HG03025 (cell line): ENCODE results near the gene WNT9B.
"Not testable (repeated sequence)": the region's sequence is repeated elsewhere in the genome, so short reads cannot be mapped to it uniquely, and the experiment has no call there.

Experiments
- ATAC-seq: cut with Tn5 transposase; IDR thresholded peaks from one replicate; pipeline ENCODE4 v1.9.1; 2021; ENCODE audit warnings: mild to moderate bottlenecking, moderate library complexity; ENCODE audit not compliant: unreplicated experiment, low FRiP score

Gene WNT9B

DNA sequence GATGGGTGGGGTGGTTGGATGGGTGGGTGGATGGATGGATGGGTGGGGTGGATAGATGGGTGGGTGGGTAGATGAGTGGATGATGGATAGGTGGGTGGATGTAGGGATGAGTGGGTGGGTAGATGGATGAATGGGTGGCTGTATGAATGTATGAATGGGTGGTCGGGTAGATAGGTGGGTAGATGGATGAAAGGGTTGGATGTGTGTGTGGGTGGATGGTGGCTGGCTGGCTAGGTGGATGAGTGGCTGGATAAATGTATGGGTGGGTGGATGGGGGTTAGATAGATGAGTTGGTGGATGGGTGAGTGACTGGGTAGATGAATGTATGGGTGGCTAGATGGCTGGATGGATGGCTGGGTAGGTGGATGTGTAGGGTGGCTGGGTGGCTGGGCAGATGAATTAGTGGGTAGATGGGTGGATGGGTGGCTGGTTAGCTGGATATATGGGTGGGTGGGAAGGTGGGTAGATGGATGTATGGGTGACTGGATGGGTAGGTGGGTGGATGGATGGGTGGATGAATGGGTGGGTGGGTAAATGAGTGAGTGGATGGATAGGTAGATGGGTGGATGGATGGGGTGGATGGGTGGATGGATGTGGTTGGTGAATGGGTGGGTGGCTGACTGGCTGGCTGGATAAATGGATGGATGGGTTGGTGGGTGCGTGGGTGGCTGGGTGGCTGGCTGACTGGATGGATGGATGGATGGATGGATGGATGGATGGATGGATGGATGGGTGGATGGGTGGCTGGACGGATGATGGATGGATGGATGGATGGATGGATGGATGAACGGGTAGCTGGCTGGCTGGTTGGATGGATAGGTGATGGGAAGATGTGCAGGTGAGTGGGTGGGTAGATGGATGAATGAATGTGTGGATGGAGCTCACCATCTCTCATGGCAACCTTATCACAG is 52.6 kb downstream of the WNT9B start:
- no peak for ATAC-seq

DNA sequence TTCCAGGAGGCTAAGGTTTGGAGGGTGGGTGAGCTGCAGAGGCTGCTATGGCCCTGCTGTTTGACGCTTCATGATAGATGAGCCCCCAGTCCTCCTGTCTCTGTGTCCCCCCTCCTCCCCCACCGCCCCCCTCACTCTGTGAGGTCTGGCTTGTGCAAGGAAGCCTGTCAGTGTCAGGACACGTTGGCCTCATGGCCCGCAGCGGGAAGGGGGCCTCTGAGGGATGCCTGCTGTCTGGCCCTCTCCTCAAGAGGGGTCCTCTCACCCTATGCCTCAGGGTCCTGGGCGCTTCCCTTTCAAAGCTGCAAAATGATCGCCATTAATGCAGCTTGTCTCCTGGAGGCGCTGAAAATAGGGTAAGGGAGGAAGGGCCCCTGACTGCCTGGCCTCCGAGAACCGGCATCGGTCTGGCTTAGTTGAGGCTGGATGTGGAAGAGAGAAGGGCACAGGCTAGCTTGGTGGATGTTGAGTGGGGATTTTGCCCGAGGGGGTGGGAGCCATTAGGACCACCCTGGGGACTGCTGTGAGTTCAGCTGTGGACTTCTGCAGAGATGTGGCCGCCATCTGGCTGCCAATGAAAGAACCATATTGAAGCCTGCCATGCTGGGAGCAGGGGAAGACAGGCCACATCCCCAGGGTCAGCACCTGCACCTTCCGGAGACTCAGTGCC is 56.8 kb downstream of the WNT9B start:
- ATAC-seq: no peak

DNA sequence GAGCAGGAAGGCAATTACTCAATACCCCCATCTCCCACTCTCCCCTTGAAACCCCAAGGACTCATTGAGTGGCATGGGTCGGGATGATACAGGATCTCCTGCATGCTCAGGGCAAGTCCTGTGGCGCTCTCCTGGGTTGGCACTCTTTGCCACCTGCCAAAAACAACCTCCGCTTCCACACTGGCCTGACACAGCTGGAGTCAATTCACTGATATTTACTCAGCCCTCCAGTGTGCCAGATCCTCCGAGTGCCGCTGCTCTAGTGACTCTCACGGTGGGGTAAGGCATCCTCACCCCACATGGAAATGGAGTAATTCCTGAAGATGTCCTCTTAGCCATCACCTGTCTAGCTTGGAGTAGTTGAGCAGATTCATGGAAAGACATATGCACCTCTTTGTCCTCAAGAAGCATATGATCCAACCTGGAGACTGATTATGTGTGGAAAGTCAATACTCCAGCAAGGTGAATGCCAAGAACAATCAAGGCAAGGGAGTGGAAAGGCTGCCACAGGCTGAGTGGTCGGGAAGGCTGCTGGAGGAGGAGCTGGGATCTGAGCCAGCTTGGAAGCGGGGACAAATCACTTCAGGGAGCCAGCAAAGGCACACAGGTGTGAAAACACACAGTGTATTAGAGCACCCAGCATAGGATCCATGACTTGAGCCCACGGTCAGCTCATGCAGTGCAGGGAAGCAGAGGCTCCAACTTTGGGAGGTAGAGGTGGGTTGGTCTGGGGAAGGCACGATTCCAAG is 59.0 kb downstream of the WNT9B start:
- ATAC-seq: no peak

DNA sequence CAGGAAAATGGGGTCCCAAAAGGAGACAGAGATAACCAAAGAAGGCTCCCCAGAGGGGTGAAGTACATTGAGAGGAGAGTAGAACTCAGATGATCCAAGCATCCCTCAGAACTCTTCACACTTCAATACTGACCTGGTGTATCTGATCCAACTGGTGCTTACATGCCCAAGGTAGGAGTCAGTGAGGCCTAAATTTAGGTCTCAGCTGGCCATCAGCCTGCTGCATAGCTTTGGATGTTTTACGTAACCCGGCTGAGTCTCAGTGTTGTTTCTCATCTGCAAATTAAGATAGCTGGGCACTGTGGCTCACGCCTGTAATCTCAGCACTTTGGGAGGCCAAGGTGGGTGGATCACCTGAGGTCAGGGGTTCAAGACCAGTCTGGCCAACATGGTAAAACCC is 59.9 kb downstream of the WNT9B start:
- ATAC-seq: no peak

DNA sequence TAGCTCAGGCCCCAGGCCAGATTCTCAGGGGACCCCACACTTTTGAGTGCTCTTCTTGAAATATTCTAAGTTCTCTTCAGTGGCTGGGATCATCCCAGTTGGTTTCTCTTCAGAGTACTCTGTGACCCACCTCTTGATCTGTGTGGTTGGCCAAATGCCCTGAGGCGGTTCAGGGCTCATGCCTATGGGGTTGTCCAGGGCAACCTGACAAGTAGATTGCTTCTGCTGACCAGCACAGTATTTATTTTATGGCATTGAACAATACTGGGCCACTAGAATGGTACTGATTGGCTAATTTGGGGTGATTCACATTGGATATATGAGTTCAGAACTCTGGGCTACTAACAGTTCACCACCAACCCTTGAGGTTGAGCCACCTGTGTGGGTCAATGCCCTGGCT is 64.2 kb downstream of the WNT9B start:
- no peak for ATAC-seq

DNA sequence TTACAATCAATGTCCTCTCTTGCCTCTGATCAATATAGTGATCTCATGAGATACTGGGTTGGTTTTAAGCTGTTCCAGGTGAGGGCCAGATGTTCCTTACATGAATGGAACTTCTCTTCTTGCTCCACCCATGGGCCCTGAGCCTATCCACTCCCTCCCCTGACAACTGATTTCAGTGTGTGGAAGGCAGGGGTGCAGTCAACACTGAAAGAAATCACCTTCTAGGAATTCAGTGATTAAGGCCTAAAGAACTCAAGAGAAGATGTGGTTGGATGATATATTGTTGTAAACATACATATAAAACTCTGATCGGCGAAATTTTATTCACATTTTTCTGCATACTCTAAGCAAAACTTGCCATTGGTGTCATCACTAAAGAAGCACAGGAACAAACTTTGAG is 64.8 kb downstream of the WNT9B start:
- ATAC-seq: no peak

DNA sequence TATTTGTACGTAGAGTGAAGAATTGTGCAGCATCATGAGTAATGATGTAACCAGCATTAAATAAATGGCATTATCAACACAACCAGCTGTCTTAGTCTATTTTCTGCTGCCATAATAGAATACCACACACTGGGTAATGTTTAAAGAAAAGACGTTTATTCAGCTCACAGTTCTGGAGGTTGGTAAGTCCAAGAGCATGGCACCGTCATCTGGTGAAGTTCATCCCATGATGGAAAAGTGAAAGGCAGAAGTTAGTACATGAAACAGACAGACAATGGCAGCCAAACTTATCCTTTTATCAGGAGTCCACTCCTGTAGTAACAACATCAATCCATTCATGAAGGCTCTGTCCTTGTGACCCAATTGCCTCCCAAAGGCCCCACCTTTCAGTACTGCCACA is 65.2 kb downstream of the WNT9B start:
- no peak for ATAC-seq

DNA sequence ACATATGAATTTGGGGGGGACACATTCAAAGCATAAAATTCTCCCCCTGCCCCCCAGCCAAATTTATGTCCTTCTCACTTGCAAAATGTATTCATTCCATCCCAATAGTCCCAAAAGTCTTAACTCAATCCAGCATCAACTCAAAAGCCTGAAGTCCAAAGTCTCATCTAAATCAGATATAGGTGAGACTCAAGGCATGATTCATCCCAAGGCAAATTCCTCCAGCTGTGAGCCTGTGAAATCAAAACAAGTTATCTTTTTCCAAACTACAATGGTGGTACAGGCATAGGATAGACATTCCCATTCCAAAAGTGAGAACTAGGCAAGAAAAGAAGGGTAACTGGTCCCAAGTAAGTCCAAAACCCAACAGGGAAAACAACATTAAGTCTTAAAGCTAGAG is 65.7 kb downstream of the WNT9B start:
- no peak for ATAC-seq

DNA sequence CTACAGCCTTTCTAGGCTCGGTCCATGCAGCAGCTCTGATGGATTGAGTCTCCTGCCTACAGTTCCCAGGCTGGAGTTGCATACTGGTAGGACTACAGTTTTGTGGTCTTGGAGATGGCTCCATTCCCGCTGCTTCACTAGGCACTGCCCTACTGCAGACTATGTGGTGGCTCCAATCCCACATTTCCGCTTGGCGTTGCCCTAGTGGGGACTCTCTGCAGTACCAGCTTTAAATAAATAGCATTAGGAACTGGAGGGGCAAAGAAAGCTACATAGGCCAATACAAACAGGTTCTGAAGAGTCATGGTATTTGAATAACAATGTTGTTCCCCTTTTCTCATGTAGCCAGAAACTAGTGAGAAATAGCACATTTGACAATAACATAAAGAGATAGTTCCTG is 66.1 kb downstream of the WNT9B start:
- ATAC-seq: no peak

DNA sequence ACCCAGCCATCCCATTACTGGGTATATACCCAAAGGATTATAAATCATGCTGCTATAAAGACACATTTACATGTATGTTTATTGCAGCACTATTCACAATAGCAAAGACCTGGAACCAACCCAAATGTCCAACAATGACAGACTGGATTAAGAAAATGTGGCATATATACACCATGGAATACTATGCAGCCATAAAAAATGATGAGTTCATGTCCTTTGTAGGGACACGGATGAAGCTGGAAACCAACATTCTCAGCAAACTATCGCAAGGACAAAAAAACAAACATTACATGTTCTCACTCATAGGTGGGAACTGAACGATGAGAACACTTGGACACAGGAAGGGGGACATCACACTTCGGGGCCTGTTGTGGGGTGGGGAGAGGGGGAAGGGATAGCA is 70.6 kb downstream of the WNT9B start:
- ATAC-seq: not testable (repeated sequence)

DNA sequence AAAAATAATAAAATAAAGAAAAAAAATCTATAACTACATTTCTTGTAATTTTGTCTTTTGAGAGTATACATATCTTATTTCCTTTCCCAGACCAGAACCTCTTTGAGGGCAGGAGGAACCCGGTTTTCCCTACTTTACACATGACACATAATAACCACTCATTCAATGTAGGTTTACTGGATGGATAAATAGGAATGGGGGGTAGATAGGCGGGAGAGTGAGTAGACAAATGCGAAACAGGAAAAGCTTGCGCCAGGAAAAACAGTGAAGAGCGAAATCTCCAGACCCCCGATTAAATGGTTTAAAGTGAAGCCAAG is 71.1 kb downstream of the WNT9B start:
- no peak for ATAC-seq

DNA sequence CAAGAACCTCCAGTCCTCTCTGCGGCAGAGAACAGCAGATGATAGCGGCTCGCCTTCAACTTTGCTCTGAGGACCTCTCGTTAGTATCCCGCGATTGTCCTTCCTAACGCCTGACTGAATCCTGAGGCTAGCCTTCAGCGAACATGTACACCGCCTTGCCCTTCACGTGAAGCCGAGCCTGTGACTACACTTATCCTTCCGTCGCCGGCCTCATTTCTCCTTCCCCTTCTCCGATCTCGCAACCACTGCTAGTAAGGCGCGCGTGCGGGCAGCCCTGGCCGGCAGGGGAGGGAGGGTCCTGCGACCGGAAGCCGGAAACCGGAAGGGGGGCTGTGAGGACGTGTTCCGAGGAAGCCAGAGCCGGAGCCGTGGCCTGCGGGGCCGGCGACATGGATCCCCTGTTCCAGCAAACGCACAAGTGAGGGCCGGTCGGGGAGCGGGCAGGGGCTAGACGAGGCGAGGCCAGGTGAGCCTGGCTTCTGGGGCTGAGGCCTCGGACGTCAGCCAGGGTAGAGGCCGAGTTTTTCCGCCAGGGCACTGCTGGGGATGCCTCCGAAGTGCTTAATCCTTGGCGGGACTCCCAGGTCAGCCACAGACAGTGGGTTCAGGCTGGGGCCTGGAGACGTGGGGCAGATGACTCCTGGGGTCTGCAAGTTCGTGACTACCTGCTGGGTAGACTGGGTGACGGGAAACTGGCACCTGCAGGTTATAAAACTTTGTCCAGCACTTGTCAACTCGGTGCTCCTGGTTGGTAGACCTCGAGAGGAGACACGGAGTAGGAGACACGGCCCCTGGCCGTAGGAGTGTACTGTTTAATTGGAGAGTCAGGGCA is 71.6 kb downstream of the WNT9B start, which contains the start of gene GOSR2:
TSS of gene GOSR2 (plus strand) at position 357 of the 832 bp plus-strand sequence. CDS start at position 390, 33 bp downstream.
- ATAC-seq: peak; percentile 81

DNA sequence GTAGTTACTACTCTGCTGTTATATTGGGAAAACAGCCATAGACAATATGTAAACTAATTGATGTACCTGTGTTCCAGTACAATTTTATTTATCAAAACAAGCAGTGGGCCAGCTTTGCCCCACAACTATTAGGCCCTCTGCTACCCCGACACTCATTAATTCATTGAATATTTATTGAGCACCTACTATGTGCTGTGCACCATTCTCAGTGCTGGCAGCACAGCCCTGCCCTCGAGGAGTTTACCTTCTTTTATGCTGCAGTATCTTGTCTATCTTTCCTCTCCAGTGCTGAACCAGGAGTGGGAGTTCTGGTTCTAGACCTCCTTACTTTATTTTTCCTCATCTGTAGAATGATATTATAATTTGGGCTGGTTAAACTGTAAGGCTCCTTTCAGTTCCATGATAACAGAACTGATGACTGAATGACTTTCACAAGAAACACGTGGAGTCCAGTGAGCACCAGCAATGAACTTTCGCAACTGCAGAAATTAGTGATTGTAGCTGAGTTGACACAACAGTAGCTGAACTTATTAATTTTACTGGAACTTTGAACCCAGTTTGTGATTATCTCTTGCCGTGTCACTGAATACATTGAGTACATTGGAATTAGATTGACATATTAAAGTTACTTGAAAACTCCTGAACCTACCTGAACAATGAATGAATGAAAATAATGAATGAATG is 73.9 kb downstream of the WNT9B start:
- ATAC-seq: no peak

DNA sequence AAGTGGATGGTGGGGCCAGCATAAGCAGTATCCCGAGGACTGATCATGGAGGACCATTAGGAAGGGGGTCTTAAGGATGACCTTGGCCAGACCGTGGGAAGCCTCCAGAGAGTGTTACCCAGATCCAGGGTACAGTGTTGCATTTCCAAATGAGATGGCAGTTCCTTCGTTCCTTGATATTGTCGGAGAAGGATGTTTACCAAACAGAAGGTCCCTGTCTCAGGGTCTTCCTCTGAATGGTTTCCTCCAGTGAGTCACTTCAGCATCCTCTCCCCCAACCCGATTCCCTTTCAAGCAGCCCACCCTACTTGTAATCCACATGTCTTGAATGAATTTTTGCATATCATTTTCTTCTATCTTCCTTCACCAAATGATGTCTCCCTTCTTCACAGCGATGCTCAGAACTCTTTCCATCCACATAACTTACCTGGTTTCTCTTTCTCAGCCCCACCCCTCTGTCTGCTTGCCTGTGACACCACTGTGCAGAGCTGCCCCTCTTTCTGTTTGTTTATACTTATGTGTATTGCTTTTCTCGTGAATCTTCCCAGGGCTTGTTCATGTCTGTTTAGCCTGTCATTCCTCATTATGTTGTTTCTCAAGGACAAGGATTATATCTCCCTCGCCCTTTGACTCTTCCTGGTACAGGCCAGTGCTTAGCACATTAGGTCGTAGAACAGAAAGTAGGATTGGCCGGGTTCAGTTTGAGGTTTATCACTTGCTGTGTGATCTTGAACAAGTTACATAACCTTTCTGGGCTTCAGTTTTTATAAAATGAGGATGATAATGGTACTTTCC is 77.3 kb downstream of the WNT9B start:
- ATAC-seq: no peak

DNA sequence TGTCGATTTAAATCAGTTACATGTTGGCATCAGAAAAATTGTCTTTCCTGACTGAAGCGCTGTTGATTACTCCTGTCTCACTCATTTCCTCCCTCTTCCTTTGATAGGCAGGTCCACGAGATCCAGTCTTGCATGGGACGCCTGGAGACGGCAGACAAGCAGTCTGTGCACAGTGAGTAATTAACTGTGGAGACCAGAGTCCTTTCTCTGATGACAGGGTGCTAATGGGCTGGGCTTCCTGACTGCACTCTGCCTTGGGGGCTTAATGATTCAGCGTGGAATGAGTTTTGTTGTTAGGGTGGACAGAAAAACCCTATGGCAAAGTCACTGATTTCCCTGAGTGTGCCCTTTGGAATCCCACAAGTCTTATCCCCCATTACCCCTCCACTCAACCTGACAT is 78.0 kb downstream of the WNT9B start:
- no peak for ATAC-seq

DNA sequence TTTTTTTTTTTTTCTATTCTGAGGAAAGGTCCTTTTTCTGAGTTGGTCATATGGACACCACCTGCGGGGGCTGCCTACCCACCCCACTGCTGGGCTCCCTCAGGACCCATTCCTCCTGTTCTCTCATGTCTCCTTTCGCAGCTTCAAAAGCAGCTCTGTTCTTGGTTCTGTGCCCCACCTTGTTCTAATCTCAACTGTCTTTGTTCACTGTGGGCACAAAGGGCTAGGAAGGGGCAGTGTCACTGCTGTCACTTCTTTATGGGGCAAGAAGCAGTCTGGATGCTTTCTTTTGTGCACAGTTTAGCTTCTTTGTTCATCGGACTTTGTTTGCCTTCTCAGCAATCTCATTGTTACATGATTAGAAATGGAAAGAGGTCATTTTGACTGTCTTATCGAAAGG is 78.7 kb downstream of the WNT9B start:
- ATAC-seq: no peak

DNA sequence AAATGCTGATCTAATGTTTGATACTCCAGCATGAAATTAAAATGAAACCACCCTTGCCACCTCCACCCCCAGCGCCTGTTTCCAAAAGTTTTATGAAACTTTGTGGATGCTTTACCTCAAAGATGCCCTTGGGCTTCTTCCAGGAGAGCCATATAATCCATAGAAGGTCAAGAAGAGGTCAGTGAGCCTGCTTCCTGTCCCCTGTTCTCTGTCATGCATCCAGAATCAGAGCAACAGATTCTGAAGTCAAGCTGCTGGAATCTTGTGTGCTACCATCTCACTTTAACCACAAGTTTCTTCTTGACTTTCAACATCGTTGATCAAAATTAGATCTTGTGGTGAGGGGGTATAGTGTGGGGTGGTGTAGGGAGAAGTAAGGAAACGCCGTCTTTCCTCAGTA is 80.2 kb downstream of the WNT9B start:
- ATAC-seq: no peak

DNA sequence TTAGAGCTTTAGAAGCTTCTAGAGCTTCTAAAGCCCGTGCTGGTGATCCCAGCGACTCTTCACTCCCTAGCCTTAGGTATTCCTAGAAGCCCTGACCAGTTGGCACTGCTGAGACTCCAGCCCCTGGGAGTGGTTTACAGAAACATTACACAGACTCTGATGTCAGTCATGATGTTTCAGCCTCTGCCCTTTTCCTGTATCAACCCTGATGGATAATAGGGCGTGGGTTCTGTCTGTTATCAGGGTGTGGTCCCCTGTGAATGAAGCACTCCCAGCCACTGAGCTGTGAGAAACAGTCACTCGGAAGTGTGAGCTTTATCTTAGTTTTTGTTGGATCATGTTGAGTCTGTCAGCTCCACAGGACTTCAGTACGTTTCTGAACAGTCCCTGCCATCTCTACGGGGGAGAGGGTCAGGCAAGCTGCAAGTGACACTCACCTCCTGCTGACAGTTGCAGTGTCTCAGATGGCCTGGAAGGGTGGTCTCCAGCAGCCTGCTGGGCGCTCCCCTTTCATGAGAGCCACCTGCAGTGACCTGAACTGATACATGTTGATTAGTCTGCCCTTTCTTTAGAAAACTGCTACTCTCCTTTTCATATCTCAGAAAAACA is 84.4 kb downstream of the WNT9B start:
- ATAC-seq: no peak
